ENCODE data around the gene CORO2A.
"Not testable (repeated sequence)": the region's sequence is repeated elsewhere in the genome, so short reads cannot be mapped to it uniquely, and the experiment has no call there.

The CORO2A gene

DNA sequence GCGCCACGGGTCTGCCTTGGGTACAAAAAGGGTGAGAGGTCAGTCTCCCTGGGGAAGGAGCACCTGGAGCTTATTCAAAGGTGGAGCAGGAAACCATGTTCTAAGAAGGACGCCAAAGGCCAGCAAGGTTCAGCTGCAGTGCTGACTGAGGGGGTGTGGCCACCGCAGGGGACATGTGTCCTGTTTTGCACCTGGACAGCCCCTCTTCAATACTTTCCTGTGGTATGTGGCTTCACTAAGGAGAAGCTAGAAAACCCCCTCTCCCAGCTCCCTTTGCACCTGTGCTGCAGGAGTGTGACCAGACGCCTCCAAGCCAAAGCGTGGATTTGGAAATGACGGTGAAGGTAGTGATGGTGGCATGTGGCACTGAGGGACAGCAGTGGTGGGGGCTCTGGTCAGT is 97.0 kb downstream of the CORO2A start:
- TF ChIP-seq CTCF (IDR thresholded peaks at IDR 0.05; ENCODE audit: borderline replicate concordance, insufficient read depth, low read depth, low read length) = no peak

GRCh38 chr9:98094851-98095250 is 97.6 kb downstream of the CORO2A start:
- no peak overlapping the region for H3K4me3 ChIP-seq (ENCODE audit: low read depth, low read length)
- no peak for TF ChIP-seq CTCF (IDR thresholded peaks at IDR 0.05; ENCODE audit: borderline replicate concordance, insufficient read depth, low read depth, low read length)

More for the DNA sequence above, 97.0 kb downstream of the CORO2A start:
- H3K4me3 ChIP-seq (ENCODE audit: low read depth, low read length) = no peak overlapping the region

DNA sequence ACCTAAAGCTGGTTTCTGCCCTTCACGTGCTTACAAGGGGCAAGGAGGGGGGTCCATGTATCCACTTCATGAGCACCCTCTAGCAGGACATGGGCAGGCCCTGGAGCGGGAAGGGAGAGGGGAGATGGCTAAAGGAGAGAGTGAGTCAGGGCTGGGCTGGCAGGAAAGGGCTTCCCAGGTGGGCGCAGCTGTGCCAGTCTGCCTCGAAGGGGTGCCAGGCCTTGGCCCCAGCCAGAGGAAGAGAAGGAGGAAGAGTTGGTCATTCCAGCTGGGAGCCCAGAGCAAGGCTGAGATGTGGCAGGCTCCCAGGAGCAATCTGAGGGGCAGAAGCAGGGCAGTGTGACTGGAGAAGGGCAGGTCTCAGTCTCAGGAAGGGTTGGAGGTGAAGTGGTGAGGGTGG is 98.1 kb downstream of the CORO2A start:
- no peak for TF ChIP-seq CTCF (IDR thresholded peaks at IDR 0.05; ENCODE audit: borderline replicate concordance, insufficient read depth, low read depth, low read length)

GRCh38 chr9:98092613-98092931 is 99.9 kb downstream of the CORO2A start:
- no peak for TF ChIP-seq CTCF (IDR thresholded peaks at IDR 0.05; ENCODE audit: borderline replicate concordance, insufficient read depth, low read depth, low read length)
- H3K4me3 ChIP-seq (ENCODE audit: low read depth, low read length) = no peak overlapping the region

More for the DNA sequence above, 98.1 kb downstream of the CORO2A start:
- H3K4me3 ChIP-seq (ENCODE audit: low read depth, low read length) = no peak overlapping the region

- no peak for TF ChIP-seq CTCF (IDR thresholded peaks at IDR 0.05; ENCODE audit: borderline replicate concordance, insufficient read depth, low read depth, low read length)
- H3K4me3 ChIP-seq (ENCODE audit: low read depth, low read length) = no peak overlapping the region
Observed at GRCh38 chr9:98091735-98092612, 100.5 kb downstream of the CORO2A start.

GRCh38 chr9:98090674-98091073 is 101.8 kb downstream of the CORO2A start:
- H3K4me3 ChIP-seq (ENCODE audit: low read depth, low read length) = not testable (repeated sequence)

DNA sequence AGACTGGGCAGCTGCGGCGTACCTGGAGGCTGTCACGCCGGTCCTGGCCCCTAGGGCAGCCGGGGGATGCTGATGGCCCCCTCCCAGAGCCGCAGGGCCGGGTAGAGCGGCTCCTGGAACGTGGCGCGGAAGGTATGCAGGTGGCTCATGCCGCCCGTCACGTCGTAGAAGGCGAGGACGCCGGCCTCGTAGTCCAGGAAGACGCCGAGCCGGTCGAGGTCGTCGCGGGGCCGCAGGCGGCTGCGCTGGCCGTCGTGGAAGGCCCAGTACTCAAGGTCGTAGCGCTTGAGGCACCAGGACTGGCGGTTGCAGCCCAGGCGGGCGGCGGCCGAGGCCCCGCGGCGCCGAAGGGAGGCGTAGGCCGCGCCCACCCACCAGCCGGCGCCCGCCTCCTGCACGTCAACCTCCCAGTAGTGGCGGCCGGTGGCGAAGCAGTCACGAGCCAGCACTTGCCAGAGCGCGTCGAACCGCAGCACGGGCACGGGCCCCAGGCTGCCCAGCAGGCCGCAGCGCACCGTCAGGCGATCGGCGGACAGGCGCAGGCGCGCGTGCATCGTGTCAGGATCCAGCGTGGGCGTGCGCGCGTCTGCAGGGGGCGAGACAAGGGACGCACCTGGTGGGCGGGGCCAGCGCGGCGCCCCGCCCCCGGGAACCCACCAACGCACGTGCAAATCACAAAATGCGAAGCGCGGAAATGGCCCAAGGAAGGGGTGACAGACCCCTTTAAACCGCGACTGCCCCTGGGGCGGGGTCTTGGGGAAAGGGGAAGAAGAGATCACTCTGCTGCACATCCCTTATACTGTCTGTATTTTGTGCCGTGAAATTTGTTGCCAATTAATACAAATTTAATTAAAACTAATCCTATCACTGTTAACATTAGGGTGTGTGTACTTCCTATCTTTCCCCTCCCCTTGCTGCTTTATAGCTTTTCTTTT is 104.8 kb downstream of the CORO2A start:
- TF ChIP-seq CTCF (IDR thresholded peaks at IDR 0.05; ENCODE audit: borderline replicate concordance, insufficient read depth, low read depth, low read length) = no peak
- no peak overlapping the region for H3K4me3 ChIP-seq (ENCODE audit: low read depth, low read length)

All from GM12875 (cell line).